Activated effector memory CD4-positive, alpha-beta T cell treated with Interleukin-2 at 50 U/mL for 16 hours (primary cell): ENCODE data around the gene SIN3B.

ENCODE experiments used
- DNase-seq: peaks from one replicate; pipeline ENCODE4 v3.0.0-alpha.2; 2020

Gene SIN3B

GRCh38 chr19:16824658-16825311 is 4.4 kb upstream of the SIN3B start:
- no peak for DNase-seq

GRCh38 chr19:16825312-16826052 is 3.7 kb upstream of the SIN3B start:
- no peak for DNase-seq

- no peak for DNase-seq
Observed at GRCh38 chr19:16829822-16830289, 658 bp downstream of the SIN3B start.

GRCh38 chr19:16830679-16831078 is 1.5 kb downstream of the SIN3B start:
- no peak for DNase-seq

GRCh38 chr19:16831531-16831930 is 2.3 kb downstream of the SIN3B start:
- no peak for DNase-seq

GRCh38 chr19:16834747-16835146 is 5.5 kb downstream of the SIN3B start:
- DNase-seq, result no peak

- no peak for DNase-seq
Observed at GRCh38 chr19:16836115-16837034, 7.2 kb downstream of the SIN3B start.

- no peak for DNase-seq
Observed at GRCh38 chr19:16837035-16837362, 7.8 kb downstream of the SIN3B start.

- no peak for DNase-seq
Observed at GRCh38 chr19:16841391-16841926, 12.3 kb downstream of the SIN3B start.

- DNase-seq, result no peak
Observed at GRCh38 chr19:16846901-16847300, 17.7 kb downstream of the SIN3B start.

GRCh38 chr19:16847430-16847829 is 18.2 kb downstream of the SIN3B start:
- DNase-seq, result no peak

GRCh38 chr19:16849168-16849567 is 20.0 kb downstream of the SIN3B start:
- DNase-seq, result no peak

- DNase-seq, result no peak
Observed at GRCh38 chr19:16850133-16850532, 20.9 kb downstream of the SIN3B start.

GRCh38 chr19:16851031-16851712 is 22.0 kb downstream of the SIN3B start:
- no peak for DNase-seq

- DNase-seq, result no peak
Observed at GRCh38 chr19:16853066-16853465, 23.9 kb downstream of the SIN3B start.

GRCh38 chr19:16856091-16856490 is 26.9 kb downstream of the SIN3B start:
- no peak for DNase-seq

- no peak for DNase-seq
Observed at GRCh38 chr19:16859626-16860025, 30.4 kb downstream of the SIN3B start.

GRCh38 chr19:16860118-16860517 is 30.9 kb downstream of the SIN3B start:
- no peak for DNase-seq

- DNase-seq, result no peak
Observed at GRCh38 chr19:16861011-16861410, 31.8 kb downstream of the SIN3B start.

GRCh38 chr19:16861834-16862233 is 32.6 kb downstream of the SIN3B start:
- DNase-seq, result no peak

GRCh38 chr19:16862826-16863415 is 33.7 kb downstream of the SIN3B start:
- no peak for DNase-seq

- no peak for DNase-seq
Observed at GRCh38 chr19:16867211-16867610, 38.0 kb downstream of the SIN3B start.
